Uterus (tissue), 2 donors: Measurements from ENCODE around the gene NOVA2.

Source experiments
- POLR2A ChIP-seq, 2 donors: fragments of 450-650 bp; IDR thresholded peaks; one replicate each; pipeline ENCODE4 v1.6.1; 2016; ENCODE audit warnings: antibody characterized with exemption in 2 of 2, mild to moderate bottlenecking in 1 of 2, moderate library complexity in 1 of 2
- TF ChIP-seq, protein P1 (sequence below), 4 experiments: fragments of 200-600 bp in 2 of 4; fragments of 450-650 bp in 2 of 4; sonication (generic) in 2 of 4; IDR thresholded peaks; one replicate each; pipeline ENCODE4 v1.5.1; 2016 to 2019; ENCODE audit warnings: antibody characterized with exemption in 4 of 4, mild to moderate bottlenecking in 2 of 4, moderate library complexity in 1 of 4

DNA sequence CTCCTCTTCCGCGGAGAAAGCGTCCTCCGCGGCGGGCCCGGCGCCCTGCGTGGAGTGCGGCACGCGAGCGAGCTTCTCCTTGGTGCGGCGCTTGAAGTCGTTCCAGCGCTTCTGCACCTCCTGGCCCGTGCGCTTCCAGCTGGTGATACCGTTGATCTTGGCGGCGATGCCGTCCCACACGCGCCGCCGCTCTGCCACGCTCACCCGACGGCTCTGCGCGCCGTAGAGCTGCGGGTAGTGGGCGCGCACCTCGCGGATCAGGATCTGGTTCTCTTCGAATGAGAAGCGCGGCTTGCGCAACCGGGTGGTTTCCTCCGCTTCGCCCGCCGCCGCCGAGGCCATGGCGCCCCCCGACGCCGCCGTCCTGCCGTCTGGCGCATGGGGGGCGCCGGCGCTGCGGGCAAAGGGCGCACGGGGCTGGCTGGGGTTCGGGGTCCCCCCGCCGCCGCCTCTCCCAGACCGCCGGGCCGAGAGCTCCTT, 72.2 kb downstream of the NOVA2 start:
- TF ChIP-seq, protein P1, sequence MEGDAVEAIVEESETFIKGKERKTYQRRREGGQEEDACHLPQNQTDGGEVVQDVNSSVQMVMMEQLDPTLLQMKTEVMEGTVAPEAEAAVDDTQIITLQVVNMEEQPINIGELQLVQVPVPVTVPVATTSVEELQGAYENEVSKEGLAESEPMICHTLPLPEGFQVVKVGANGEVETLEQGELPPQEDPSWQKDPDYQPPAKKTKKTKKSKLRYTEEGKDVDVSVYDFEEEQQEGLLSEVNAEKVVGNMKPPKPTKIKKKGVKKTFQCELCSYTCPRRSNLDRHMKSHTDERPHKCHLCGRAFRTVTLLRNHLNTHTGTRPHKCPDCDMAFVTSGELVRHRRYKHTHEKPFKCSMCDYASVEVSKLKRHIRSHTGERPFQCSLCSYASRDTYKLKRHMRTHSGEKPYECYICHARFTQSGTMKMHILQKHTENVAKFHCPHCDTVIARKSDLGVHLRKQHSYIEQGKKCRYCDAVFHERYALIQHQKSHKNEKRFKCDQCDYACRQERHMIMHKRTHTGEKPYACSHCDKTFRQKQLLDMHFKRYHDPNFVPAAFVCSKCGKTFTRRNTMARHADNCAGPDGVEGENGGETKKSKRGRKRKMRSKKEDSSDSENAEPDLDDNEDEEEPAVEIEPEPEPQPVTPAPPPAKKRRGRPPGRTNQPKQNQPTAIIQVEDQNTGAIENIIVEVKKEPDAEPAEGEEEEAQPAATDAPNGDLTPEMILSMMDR (IDR thresholded peaks at IDR 0.05) = no peak
- TF ChIP-seq POLR2A (IDR thresholded peaks at IDR 0.05) = no peak
